NCI-H82 (cell line): ENCODE measurements around the gene ABTB2.
"Not testable (repeated sequence)": the region's sequence is repeated elsewhere in the genome, so short reads cannot be mapped to it uniquely, and the experiment has no call there.

Experiments
- DNase-seq: peaks from one replicate; lab custom pipeline; 2025; lab: John Stamatoyannopoulos, UW

ABTB2 gene

DNA sequence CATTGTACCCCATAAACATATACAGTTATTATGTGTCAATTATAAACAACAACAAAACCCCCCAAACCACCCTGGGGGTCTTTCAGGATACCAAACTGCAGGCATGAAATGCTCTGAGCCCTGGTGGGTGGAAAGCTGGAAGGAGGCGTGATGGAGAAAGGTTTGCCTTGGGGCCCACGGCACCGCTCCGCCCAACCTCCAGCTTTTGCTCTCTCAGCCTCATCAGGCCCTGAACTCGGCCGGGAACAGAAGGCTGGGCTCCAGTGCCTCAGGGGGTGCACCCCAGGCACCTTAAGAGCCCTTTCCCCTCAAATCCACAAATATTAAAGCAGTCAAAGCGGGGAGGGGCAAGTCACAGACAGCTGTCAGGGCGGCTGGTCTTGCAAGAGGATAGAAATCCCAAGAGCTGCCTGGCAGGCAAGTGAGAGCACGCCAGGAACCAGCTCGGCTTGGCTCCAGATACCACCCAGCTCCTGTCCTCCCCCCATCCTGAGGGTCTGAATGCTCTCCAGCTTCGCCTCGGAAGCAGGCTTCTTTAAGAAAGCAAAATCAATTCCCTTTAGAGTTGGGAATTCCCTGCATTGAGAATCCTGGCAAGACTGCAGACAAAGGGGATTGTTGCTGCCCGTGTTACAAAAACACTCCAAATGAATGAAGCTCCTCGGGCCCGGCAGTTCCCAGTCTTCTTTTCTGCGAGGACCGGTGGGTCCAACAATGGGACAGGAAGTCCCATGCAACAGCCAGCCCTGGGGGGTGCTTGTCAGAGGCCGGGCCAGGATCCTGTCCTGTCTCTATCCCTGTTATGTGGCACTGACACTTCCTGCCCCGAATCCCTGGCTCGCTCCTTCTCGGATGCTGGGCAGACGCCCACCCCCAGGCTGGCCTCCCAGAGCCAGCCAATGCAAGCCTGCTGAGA lies 171.6 kb downstream of the ABTB2 start:
- no peak for DNase-seq

GRCh38 chr11:34184505-34185015 lies 173.2 kb downstream of the ABTB2 start:
- no peak for DNase-seq

- DNase-seq = no peak
Measured at GRCh38 chr11:34183848-34184391, 173.9 kb downstream of the ABTB2 start.

- no peak for DNase-seq
Measured at GRCh38 chr11:34182921-34183685, 174.7 kb downstream of the ABTB2 start.

DNA sequence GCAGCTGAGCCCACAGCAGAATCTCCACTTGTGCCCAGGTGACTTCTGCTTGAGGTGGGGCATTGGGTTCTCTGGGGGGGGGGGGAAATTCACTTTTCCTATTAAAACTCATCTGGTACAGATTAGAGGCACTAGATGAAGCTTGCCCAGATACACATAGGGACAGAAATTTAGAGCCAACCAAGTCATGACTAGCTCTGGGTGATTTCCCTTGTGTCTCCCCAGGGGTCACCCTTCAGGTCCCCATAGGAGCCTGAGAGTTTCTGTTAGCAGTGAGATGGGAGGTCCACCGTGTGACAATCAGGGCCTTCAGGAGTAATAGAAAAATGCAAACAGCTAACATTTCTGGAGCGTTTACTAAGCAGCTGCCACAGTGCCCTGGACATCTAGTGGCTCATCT lies 175.4 kb downstream of the ABTB2 start:
- DNase-seq = no peak

DNA sequence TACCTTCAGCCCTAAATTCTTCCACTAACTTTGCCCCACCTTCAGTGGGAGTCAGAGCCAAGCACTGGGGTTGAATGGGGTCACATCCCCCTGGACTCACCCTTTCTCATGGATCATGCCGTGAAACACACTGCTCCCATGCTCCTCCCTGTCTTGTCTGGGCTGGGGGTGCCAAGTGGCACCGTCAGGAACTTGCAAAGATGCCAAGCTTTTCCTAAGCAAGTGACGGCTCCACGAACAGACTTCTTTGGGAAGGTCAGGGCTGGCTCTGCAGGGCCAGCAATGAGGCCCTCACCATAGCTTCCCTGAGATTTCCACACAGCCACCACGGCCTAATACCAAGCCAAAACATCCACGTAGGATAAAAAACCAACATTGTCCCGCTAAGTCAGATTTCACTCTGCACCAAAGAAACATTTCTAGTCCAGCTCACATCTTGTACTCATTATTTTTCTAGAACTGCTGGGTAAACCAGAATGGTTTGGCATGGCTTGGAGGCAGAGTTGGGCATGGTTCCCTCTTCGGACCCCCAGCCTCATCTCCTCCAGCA lies 175.9 kb downstream of the ABTB2 start:
- no peak for DNase-seq

DNA sequence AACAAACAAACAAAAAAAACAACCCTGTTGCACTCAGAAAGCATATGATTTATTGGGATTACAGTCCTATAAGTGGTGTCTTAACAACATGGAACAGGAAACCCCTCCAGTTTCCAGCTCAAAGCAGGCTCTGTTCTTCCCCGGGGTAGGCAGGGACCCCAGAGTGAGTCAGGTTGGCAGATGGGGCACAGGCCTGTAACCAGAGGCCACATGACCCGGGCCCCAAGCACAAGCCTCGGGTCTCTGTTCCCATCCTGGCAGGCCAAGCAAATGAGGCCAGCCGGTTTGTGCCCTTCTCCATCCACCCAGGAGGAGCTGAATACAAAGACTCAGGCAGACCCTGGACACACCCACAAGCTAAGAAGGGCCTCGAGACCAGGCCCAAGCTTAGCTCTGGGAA lies 176.6 kb downstream of the ABTB2 start:
- no peak for DNase-seq

- DNase-seq = not testable (repeated sequence)
Measured at GRCh38 chr11:34180814-34181165, 177.0 kb downstream of the ABTB2 start.

- no peak for DNase-seq
Measured at GRCh38 chr11:34180040-34180813, 177.6 kb downstream of the ABTB2 start.

DNA sequence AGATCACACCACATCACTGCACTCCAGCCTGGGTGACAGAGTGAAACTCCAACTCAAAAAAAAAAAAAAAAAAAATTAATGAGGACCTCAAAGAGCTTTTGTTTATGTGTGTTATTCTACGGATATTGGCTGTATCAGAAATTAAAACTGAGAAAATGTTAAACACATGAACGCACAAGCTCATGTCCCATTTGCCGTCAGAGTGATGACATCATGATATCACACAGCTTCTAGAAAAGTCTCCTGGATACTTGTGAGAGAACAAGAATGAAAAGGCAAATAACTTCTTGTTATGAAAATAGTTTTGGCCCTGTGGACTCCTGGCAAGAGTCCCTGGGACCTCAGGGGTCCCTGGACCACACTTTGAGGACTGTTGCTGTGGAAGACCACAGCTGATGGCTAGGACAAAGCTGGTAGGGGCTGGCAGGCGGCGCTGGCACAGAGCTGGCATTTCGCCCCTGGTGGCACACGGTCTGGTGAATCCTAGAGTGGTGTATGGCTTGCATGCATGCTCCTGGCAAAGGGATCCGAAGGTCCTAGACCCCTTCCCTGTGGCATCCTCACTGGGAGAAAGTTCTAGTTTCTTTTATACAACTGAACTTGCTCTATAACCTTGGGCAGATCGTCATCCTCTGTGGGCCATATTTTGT lies 178.7 kb downstream of the ABTB2 start:
- no peak for DNase-seq

- no peak for DNase-seq
Measured at GRCh38 chr11:34178209-34178821, 179.5 kb downstream of the ABTB2 start.

DNA sequence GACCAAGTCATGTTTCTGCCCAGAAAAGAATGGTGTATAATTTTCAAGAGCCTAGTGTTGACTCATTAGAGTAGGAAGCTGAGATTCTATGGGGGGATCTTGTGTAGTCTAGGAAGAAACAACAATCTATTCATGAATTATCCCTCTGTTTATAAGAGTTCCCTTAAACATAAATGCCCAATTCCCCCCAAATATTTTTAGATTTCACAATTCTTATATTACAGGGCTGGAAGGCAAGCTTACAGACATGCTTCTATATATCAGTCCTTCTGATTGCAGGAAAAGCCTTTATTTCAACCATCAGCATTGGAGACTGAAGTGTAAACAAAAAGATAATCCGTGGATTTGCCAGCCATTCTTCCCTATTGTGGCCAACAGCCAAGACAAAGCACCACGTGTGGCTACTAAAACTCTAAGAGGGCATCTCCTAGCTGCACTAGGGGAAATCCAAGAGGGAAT lies 181.0 kb downstream of the ABTB2 start:
- DNase-seq = peak; percentile 68

DNA sequence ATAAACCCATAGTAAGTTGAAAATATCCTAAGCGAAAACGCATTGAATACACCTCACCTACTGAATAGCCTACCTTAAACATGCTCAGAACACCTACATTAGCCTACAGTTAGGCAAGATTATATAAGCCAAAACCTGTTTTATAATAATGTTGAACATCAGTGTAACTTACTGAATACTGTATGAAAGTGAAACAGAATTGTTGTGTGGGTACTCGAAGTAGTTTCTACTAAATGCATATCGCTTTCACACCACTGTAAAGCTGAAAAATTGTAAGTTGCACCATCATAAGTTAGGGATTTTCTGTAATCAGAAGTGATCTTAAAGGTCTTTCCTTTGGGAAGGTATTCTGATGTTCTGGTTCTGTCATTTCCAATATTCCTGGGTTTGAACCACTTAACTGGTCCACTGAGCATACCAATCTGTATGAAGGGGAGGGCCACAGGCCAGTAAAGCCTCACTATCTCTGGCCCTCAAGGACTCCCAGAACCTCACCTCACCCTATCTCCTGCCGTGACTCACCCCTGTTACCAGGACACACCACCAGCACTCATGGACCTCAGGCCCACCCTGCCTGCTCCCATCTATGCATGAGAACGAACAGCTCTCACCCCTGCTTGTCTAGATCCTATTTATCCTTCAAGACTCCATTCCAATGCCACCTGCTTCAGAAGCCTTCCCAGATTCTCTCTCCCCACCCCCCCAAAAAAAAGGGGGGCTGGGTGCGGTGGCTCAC lies 182.4 kb downstream of the ABTB2 start:
- DNase-seq = no peak

DNA sequence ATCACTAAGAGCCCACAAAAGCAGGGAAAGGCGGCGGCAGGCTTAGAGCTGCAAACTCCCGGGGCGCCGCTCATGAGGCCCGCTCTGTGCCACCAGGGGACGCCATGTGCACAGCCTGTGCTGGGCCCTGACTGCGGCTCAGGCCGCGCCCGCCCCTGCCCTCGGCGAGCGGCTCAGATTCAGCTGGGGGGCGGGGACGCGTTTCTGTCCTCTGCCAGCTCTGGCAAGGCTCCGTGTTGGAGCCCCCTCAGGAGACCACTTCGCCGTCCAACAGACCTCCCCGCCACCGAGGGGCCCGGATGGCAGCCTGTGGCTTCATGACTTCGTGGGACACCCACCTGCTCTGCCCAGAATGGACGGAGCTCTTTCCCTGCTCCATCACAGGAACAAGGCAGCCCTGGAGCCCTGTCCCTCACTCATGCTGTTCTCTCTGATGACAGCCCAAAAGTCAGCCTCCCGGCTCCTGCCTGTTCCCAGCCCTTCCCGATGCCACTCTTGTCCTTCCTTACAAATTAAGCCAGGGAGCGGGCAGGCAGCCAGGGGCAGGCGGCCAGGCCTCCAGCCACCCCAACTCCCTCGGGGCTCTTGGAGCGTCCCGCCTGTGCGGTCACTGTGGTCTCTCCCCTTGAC lies 183.3 kb downstream of the ABTB2 start:
- peak; percentile 86 for DNase-seq

DNA sequence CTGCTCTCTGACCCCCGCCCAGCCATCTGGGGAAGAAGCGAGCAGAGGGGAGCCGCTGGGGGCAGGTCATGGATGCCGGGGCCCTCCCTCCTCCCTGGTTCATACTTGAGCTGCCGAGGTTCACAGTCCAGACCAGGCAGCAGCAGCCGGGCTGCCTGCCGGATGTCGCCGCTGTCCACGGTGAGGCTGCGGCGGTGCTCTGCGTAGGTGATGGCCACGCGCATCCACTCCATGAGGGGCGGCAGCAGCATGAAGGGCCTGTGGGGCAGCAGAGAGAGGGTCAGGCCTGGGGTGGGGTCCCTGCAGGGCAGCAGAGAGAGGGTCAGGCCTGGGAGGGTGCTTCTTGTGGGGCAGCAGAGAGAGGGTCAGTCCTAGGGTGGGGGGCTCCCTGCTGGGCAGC lies 184.8 kb downstream of the ABTB2 start:
- no peak for DNase-seq

- peak; percentile 76 for DNase-seq
Measured at GRCh38 chr11:34169686-34170085, 188.1 kb downstream of the ABTB2 start.

DNA sequence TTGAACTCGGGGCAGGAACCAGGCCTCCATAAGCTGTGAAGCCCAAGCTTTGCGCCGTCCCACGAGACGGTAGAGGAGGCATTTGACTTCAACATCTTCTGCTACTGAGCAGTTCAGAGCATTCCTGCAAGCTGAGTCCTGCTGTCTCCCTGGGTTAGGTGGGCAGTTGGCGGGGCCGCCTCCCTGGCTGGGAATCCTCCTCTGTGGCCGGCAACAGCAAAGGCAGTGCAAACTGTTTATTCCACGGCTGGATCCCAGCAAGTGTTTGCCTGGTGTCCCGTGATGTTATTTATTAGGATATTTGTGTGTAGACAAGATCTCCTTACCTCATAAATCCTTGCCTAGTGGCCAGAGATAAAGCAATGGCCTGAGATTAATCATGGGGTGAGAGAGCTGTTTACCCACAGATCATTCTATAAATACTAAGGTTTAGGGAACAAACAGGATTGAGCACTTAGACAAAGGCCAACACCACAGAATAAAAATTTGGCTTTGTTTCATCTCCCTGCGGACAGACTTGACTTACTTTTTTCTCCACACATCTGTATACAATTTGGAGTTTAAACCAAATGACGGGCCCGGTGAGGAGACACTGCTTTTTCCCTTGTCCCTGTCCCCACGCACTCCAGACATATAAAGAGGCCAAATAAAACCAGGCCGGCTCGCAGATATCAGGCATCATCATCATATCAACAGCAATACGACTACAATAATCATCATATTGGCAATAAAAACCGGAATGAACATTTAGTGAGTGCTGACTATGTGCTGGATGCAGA lies 189.0 kb downstream of the ABTB2 start:
- peak; percentile 27 for DNase-seq

DNA sequence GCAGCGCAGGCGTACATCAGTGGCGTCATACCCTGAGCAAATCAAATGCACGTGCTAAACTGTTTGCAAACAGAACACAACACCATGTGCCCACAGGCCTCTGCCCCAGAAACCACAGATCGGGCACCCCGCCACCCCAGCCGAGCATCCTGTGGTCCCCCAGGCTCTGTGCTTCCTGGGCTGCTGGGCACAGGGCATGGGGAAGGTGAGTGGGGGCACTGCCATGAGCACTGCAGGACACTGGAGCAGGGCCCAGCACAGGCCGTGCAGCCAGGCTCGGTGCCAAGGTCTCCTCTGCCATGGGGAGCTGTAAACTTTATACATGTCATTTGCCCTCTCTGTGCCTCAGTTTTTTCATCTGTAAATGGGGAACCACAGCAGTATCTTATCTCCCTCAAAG lies 189.8 kb downstream of the ABTB2 start:
- DNase-seq = no peak
